Activated CD8-positive, alpha-beta T cell treated with anti-CD3 and anti-CD28 coated beads for 36 hours (primary cell): Measurements from ENCODE around the gene PRKD2. TPM values are rescaled to one million over a fixed set of nuclear protein-coding genes. Genes with fewer than 3 reads are reported as not detected.

Source experiments
- ATAC-seq: fragments of 200-7000 bp; cut with Tn5 transposase; one replicate; pipeline ENCODE4 v1.10.0; 2021; ENCODE audit warnings: mild to moderate bottlenecking, moderate library complexity
- CTCF ChIA-PET: fragments of 350-600 bp; sonication (Branson Sonifier 250); formaldehyde crosslinking; loops from one replicate; lab custom pipeline; 2021; ENCODE audit warnings: antibody characterized with exemption; lab: Charles Lee
- POLR2A ChIA-PET: fragments of 350-600 bp; sonication (Branson Sonifier 250); formaldehyde crosslinking; loops from one replicate; lab custom pipeline; 2021; ENCODE audit warnings: antibody characterized with exemption; lab: Charles Lee
- DNase-seq: peaks from one replicate; pipeline ENCODE4 v3.0.0-alpha.2; 2020
- H3K27ac Mint-ChIP-seq: one replicate; pipeline ENCODE4 v1.8.0; 2021; ENCODE audit warnings: mild to moderate bottlenecking, mixed read lengths
- H3K27me3 Mint-ChIP-seq: one replicate; pipeline ENCODE4 v1.8.0; 2021; ENCODE audit warnings: mixed read lengths
- H3K36me3 Mint-ChIP-seq: one replicate; pipeline ENCODE4 v1.8.0; 2021; ENCODE audit warnings: low read depth, mixed read lengths
- H3K4me1 Mint-ChIP-seq: one replicate; pipeline ENCODE4 v1.8.0; 2021; ENCODE audit warnings: low read depth, mixed read lengths
- H3K4me3 Mint-ChIP-seq: one replicate; pipeline ENCODE4 v1.8.0; 2021; ENCODE audit warnings: mild to moderate bottlenecking, moderate library complexity, mixed read lengths
- H3K9me3 Mint-ChIP-seq: one replicate; pipeline ENCODE4 v1.8.0; 2021; ENCODE audit warnings: mixed read lengths
- CTCF ChIP-seq: fragments of 200-600 bp; IDR thresholded peaks from one replicate; pipeline ENCODE4 v1.8.0; 2022; ENCODE audit warnings: antibody characterized with exemption, mild to moderate bottlenecking
- intact Hi-C: fragments of 100-400 bp; cut with micrococcal nuclease; formaldehyde crosslinking; loops from one replicate; pipeline ENCODE4 v1.10.0; 2022
- total RNA-seq, 2 experiments: library from RNA; stranded (reverse); gene quantifications; one replicate each; pipeline ENCODE4 v1.2.3, GENCODE V29; 2021

Gene PRKD2
- total RNA-seq, 2 experiments from 2014 or later, result 81.1 to 86.0 TPM

DNA sequence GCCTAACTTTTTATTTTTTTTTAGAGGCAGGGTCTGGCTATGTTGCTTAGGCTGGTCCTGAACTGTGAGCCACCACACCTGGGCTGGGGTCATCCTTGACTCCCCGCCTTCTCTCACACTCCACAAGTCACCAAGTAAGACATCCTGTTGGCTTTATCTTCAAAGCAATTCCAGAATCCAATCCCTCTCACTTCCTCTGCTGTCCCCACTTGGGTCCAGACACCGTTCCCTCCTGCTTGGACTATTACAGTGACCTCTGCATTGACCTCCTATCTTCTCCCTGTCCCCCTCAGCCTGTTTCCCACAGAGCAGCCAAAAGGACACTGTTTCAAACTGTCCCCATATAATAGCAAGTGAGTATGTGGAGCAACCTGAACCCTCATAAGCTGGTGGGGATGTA lies 76.3 kb downstream of the PRKD2 start:
- H3K27me3 Mint-ChIP-seq, result peaks cover 13% of the 10 kb centered on the region
- peak overlapping the region; percentile 11 for H3K4me3 Mint-ChIP-seq
- CTCF ChIA-PET, result interaction anchor here (1.0 kb wide), 1 partner anchor 24 kb away, joined by 4 read pairs; no protein-coding TSS in a partner anchor
- no peak overlapping the region for H3K27ac Mint-ChIP-seq
- H3K9me3 Mint-ChIP-seq, result no peaks in the 10 kb centered on the region
- peaks cover under 1% of the 10 kb centered on the region for H3K36me3 Mint-ChIP-seq
- DNase-seq, result no peak
- intact Hi-C loops, result no loop called here
- TF ChIP-seq CTCF, result no peak
- POLR2A ChIA-PET, result interaction anchor here (1.0 to 1.5 kb wide), 2 partner anchors 29 to 74 kb away, joined by 3 to 7 read pairs; no protein-coding TSS in a partner anchor
- H3K4me1 Mint-ChIP-seq, result peaks cover 7% of the 10 kb centered on the region
- no peak for ATAC-seq

DNA sequence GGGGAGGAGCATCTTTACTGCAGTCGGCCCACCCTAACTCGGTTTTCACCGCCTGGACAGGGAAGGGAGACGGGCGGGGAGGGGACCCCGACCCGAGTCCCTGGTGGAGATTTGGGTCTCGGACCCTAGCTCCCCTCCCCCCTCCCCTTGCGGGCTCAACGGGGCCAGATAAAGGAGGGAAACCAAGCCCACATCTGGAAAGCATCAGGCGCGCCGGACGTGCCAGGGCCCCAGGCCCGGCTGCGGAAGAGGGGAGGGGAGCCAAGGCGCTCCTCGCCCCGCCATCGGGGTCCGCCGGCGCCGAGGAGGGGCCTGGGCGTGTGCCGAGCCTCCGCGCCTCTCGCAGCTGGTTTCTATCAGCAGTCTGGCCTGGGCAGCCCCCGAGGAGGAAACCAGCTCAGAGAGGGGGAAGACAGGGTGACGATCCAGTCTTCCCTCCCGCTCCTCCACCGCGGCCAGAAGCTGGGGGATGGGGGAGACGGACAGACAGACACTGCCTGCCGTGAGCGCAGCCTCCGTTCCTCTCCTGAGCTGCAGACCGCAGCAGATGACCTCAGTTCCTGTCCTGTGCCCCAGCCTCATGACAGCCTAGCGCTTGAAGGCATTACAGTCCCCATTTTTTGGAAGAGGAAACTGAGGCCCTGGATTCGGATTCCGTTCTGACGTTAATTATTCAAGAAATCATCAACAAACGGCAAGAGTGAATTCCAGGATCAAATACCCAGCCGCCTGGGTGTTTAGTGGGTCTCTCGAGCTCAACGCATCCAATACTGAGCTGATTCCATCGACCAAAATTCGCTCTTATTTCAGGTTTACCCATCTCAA lies 77.3 kb downstream of the PRKD2 start:
- no peak for TF ChIP-seq CTCF
- H3K4me1 Mint-ChIP-seq, result peaks cover 10% of the 10 kb centered on the region
- peak; percentile 75 for DNase-seq
- H3K27me3 Mint-ChIP-seq, result peaks cover 11% of the 10 kb centered on the region
- POLR2A ChIA-PET, result interaction anchor here (0.9 to 1.5 kb wide), 3 partner anchors 18 to 34 kb away, joined by 4 to 7 read pairs (median 4); no protein-coding TSS in a partner anchor
- no peaks in the 10 kb centered on the region for H3K9me3 Mint-ChIP-seq
- intact Hi-C loops, result no loop called here
- peak overlapping the region; percentile 40 for H3K27ac Mint-ChIP-seq
- ATAC-seq, result peak; percentile 4
- no peak overlapping the region for H3K4me3 Mint-ChIP-seq
- no peaks in the 10 kb centered on the region for H3K36me3 Mint-ChIP-seq
- CTCF ChIA-PET, result interaction anchor here (0.8 to 1.0 kb wide), 4 partner anchors 9 to 117 kb away, joined by 3 to 4 read pairs (median 4); no protein-coding TSS in a partner anchor

DNA sequence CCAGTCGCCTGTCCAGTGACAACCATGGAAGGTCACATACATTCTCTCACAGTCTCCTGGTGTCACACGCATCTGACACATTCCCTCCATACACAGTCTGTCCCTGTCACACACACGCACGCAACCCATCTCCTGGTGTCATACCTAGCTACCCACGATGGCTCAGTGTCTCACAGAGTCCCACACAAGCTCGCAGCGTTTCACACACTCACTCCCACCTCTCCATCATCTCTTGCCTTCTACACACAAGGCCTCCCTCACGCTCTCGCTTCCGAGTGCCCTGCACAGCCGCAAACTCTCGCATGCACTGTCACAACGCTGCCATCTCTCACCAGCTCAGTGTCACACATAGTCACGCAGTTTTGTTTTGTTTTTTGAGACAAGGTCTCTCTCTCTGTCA lies 79.7 kb downstream of the PRKD2 start:
- Mint-ChIP-seq H3K4me1 (peaks cover 19% of the 10 kb centered on the region), H3K4me3 (no peak overlapping the region), H3K27me3 (peaks cover 7% of the 10 kb centered on the region), H3K36me3 (peaks cover 14% of the 10 kb centered on the region), H3K9me3 (no peaks in the 10 kb centered on the region), H3K27ac (no peak overlapping the region)
- no peak for ATAC-seq
- intact Hi-C loops, result no loop called here
- ChIA-PET POLR2A (interaction anchor here (0.7 to 1.7 kb wide), 8 partner anchors 13 to 114 kb away, joined by 3 to 7 read pairs (median 3); partner anchors contain the start of gene CALM3), CTCF (interaction anchor here (0.6 to 2.0 kb wide), 7 partner anchors 16 to 108 kb away, joined by 3 to 16 read pairs (median 4); partner anchors contain the start of gene DACT3)
- TF ChIP-seq CTCF, result no peak
- DNase-seq, result peak; percentile 52

GRCh38 chr19:46635920-46636761 lies 80.8 kb downstream of the PRKD2 start, which contains the start of gene GNG8:
TSS of gene GNG8 (minus strand) at chr19:46636202. CDS start at chr19:46634682, 1,520 bp downstream.
- peaks cover 3% of the 10 kb centered on the region for H3K27me3 Mint-ChIP-seq

More at GRCh38 chr19:46635920-46636761, 80.8 kb downstream of the PRKD2 start, which contains the start of gene GNG8:
- no peak for TF ChIP-seq CTCF
- peak; percentile 67 for DNase-seq
- peaks cover 14% of the 10 kb centered on the region for H3K36me3 Mint-ChIP-seq
- CTCF ChIA-PET, result interaction anchor here (0.5 to 2.0 kb wide), 5 partner anchors 21 to 107 kb away, joined by 3 to 16 read pairs (median 4); partner anchors contain the start of gene DACT3
- no peaks in the 10 kb centered on the region for H3K9me3 Mint-ChIP-seq
- POLR2A ChIA-PET, result interaction anchor here (1.1 to 1.7 kb wide), 4 partner anchors 14 to 113 kb away, joined by 3 to 7 read pairs (median 5); no protein-coding TSS in a partner anchor
- H3K4me3 Mint-ChIP-seq, result peak within 1 kb of the TSS; percentile 76
- intact Hi-C loops, result no loop called here
- peak within 1 kb of the TSS; percentile 71 for H3K27ac Mint-ChIP-seq
- no peak for ATAC-seq
- peaks cover 22% of the 10 kb centered on the region for H3K4me1 Mint-ChIP-seq
